Sigmoid colon (tissue), 4 donors: ENCODE data around the gene CYP4F2.

ENCODE experiments used
- CTCF ChIP-seq, 4 experiments: fragments of 450-650 bp in 3 of 4; fragments of 200-600 bp in 1 of 4; IDR thresholded peaks; one replicate each; pipeline ENCODE4 v1.5.1; 2016 to 2019; ENCODE audit warnings: antibody characterized with exemption in 4 of 4, mild to moderate bottlenecking in 3 of 4, moderate library complexity in 2 of 4
- POLR2AphosphoS5 ChIP-seq, 4 donors: sonication (generic); formaldehyde crosslinking; IDR thresholded peaks; one replicate each; pipeline ENCODE4 v1.6.1; 2017; ENCODE audit warnings: antibody characterized with exemption in 4 of 4

GRCh38 chr19:15900504-15900903, 2.6 kb upstream of the CYP4F2 start:
- TF ChIP-seq CTCF (IDR thresholded peaks at IDR 0.05) (no peak), POLR2AphosphoS5 (IDR thresholded peaks at IDR 0.05) (no peak)
